MCF 10A (cell line): ENCODE measurements around the gene MRFAP1L1. TPM values are rescaled to one million over a fixed set of nuclear protein-coding genes. Genes with fewer than 3 reads are reported as not detected.

Source experiments
- BruUV-seq: library from RNA; stranded (reverse); fragments of 400-500 nt; replicated peaks from 2 replicates; lab custom pipeline; 2021; lab: Mats Ljungman, UMichigan
- CTCF ChIA-PET: fragments of 300-600 bp; sonication (Branson Sonifier 250); formaldehyde crosslinking; extraction: SDS; loops from one replicate; lab custom pipeline; 2021; ENCODE audit warnings: antibody characterized with exemption, inconsistent platforms; lab: Yijun Ruan, JAX
- POLR2A ChIA-PET: fragments of 300-600, 350-650 bp; sonication (Branson Sonifier 250); formaldehyde crosslinking; extraction: SDS; loops from one replicate; lab custom pipeline; 2020; ENCODE audit warnings: antibody characterized with exemption, inconsistent platforms; lab: Yijun Ruan, JAX
- DNase-seq: peaks from one replicate; pipeline ENCODE4 v3.0.0-alpha.2; 2018; ENCODE audit not compliant: unreplicated experiment
- H3K27ac Mint-ChIP-seq: one replicate; pipeline ENCODE4 v1.8.0; 2022; ENCODE audit warnings: mild to moderate bottlenecking, low read depth, mixed read lengths; ENCODE audit not compliant: unreplicated experiment
- H3K27me3 Mint-ChIP-seq: one replicate; pipeline ENCODE4 v1.8.0; 2022; ENCODE audit warnings: mixed read lengths; ENCODE audit not compliant: insufficient read depth, unreplicated experiment
- H3K36me3 Mint-ChIP-seq: one replicate; pipeline ENCODE4 v1.8.0; 2022; ENCODE audit warnings: mild to moderate bottlenecking, moderate library complexity, mixed read lengths; ENCODE audit not compliant: insufficient read depth, unreplicated experiment
- H3K4me1 Mint-ChIP-seq: one replicate; pipeline ENCODE4 v1.8.0; 2022; ENCODE audit warnings: mixed read lengths; ENCODE audit not compliant: insufficient read depth, unreplicated experiment
- H3K4me3 Mint-ChIP-seq: one replicate; pipeline ENCODE4 v1.8.0; 2022; ENCODE audit warnings: mild to moderate bottlenecking, moderate library complexity, mixed read lengths; ENCODE audit not compliant: unreplicated experiment
- H3K9me3 Mint-ChIP-seq: one replicate; pipeline ENCODE4 v1.8.0; 2022; ENCODE audit warnings: mixed read lengths; ENCODE audit not compliant: unreplicated experiment
- intact Hi-C: fragments of 100-400 bp; cut with micrococcal nuclease; formaldehyde crosslinking; loops from 2 replicates; pipeline ENCODE4 v1.14.1; 2022
- total RNA-seq: library from RNA; stranded (reverse); gene quantifications from 2 replicates; pipeline ENCODE4 v1.2.3, GENCODE V29; 2022
- TF ChIP-seq, protein P1 (sequence below): fragments of 200-600 bp; IDR thresholded peaks from one replicate; pipeline ENCODE4 v1.8.0; 2022; ENCODE audit warnings: antibody characterized with exemption, mild to moderate bottlenecking; ENCODE audit not compliant: unreplicated experiment

The MRFAP1L1 gene
- total RNA-seq, 1 experiment from 2014 or later, result 42.5 TPM

DNA sequence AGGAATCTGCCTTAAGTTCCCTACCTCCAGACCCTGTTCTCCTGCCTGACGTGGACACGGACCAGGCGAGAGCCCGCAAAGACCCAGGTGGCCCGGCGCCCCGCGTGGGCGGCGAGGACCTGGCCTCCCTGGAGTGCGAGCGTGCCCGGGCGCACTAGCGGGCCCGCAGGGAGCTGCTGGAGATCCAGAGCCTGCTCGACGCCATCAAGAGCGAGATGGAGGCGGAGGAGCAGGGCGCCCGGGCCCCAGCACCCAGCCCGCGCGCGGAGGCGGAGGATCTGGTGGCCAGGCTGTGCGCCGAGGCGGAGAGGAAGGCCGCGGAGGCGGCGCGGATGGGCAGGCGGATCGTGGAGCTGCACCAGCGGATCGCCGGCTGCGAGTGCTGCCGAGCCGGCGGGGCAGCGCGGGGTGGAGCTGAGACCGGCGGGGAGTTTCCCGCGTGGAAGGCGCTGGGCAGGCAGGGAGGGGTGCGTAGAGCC lies 51.0 kb downstream of the MRFAP1L1 start:
- POLR2A ChIA-PET, result interaction anchor here (1.0 to 4.4 kb wide), 5 partner anchors 12 to 18 kb away, joined by 3 to 27 read pairs (median 7); partner anchors contain the start of gene MRFAP1
- H3K4me3 Mint-ChIP-seq, result no peak overlapping the region
- no peak overlapping the region for H3K27ac Mint-ChIP-seq
- H3K9me3 Mint-ChIP-seq, result no peaks in the 10 kb centered on the region
- H3K4me1 Mint-ChIP-seq, result no peaks in the 10 kb centered on the region
- intact Hi-C loops, result no loop called here
- no peaks in the 10 kb centered on the region for H3K36me3 Mint-ChIP-seq
- CTCF ChIA-PET, result interaction anchor here (0.6 to 0.9 kb wide), 2 partner anchors 25 to 248 kb away, joined by 3 read pairs; no protein-coding TSS in a partner anchor
- DNase-seq, result no peak
- TF ChIP-seq, protein P1, sequence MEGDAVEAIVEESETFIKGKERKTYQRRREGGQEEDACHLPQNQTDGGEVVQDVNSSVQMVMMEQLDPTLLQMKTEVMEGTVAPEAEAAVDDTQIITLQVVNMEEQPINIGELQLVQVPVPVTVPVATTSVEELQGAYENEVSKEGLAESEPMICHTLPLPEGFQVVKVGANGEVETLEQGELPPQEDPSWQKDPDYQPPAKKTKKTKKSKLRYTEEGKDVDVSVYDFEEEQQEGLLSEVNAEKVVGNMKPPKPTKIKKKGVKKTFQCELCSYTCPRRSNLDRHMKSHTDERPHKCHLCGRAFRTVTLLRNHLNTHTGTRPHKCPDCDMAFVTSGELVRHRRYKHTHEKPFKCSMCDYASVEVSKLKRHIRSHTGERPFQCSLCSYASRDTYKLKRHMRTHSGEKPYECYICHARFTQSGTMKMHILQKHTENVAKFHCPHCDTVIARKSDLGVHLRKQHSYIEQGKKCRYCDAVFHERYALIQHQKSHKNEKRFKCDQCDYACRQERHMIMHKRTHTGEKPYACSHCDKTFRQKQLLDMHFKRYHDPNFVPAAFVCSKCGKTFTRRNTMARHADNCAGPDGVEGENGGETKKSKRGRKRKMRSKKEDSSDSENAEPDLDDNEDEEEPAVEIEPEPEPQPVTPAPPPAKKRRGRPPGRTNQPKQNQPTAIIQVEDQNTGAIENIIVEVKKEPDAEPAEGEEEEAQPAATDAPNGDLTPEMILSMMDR, result no peak
- H3K27me3 Mint-ChIP-seq, result no peaks in the 10 kb centered on the region
- no TSS peak for BruUV-seq

DNA sequence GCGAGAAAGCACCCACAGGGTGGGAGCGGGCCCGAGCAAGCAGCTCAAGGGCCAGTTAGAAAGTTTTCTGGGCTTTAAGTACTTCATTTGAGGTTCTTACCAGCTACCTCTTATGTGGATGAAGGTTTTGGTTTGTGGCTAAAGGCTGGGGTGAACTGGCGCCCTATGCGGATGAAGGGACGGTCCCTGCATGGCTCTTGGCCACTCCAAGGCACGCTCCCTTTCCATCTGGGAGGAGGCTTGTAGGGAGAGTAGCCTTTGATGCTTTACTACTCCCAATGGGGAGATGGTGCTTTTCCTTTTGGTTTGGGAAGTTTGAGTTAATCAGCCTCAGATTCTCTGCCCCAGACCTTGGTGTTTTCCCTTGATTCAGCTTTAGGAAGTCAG lies 51.5 kb downstream of the MRFAP1L1 start:
- no peaks in the 10 kb centered on the region for H3K27me3 Mint-ChIP-seq
- no peaks in the 10 kb centered on the region for H3K9me3 Mint-ChIP-seq
- POLR2A ChIA-PET, result interaction anchor here (0.6 to 4.4 kb wide), 5 partner anchors 12 to 17 kb away, joined by 4 to 27 read pairs (median 7); partner anchors contain the start of gene MRFAP1
- no TSS peak for BruUV-seq
- TF ChIP-seq, protein P1, result no peak
- CTCF ChIA-PET, result interaction anchor here (0.6 to 1.0 kb wide), 3 partner anchors 24 to 408 kb away, joined by 3 to 5 read pairs (median 3); no protein-coding TSS in a partner anchor
- no peak overlapping the region for H3K4me3 Mint-ChIP-seq
- DNase-seq, result no peak
- no peaks in the 10 kb centered on the region for H3K4me1 Mint-ChIP-seq
- no peak overlapping the region for H3K27ac Mint-ChIP-seq
- no peaks in the 10 kb centered on the region for H3K36me3 Mint-ChIP-seq
- intact Hi-C loops, result no loop called here

Other genes starting within 250 kb of the MRFAP1L1 start
- 3.6 and 7.5 TPM in 2 replicates for gene PPP2R2C, start 237.3 kb downstream of the MRFAP1L1 start, total RNA-seq
- 12.5 and 13.9 TPM in 2 replicates for gene MAN2B2, start 134.7 kb downstream of the MRFAP1L1 start, total RNA-seq
- gene MRFAP1, start 69.2 kb downstream of the MRFAP1L1 start, total RNA-seq, result 387 and 481 TPM in 2 replicates
- gene S100P, start 16.0 kb downstream of the MRFAP1L1 start, total RNA-seq, result 55.6 and 97.6 TPM in 2 replicates
- 10.6 and 13.0 TPM in 2 replicates for gene BLOC1S4, start 6.3 kb upstream of the MRFAP1L1 start, total RNA-seq
- gene KIAA0232, start 72.9 kb upstream of the MRFAP1L1 start, total RNA-seq, result 15.6 and 19.2 TPM in 2 replicates
- 52.6 and 55.1 TPM in 2 replicates for gene TBC1D14, start 200.0 kb upstream of the MRFAP1L1 start, total RNA-seq